BLaER1 treated with 17β-estradiol and CSF1 and Interleukin-3, amounts not matched to agents 10 nM and 100 nM (cell line): Measurements from ENCODE around the gene RUBCN.

ENCODE experiments used
- H3K27ac ChIP-seq, 11 experiments: shearing (Covaris generic); formaldehyde crosslinking; 2 replicates each; pipeline ENCODE4 v1.8.1; 2022
- H3K27me3 ChIP-seq, 11 experiments: shearing (Covaris generic); formaldehyde crosslinking; 2 replicates each; pipeline ENCODE4 v1.8.1; 2022
- H3K36me3 ChIP-seq, 11 experiments: shearing (Covaris generic); formaldehyde crosslinking; 2 replicates each; pipeline ENCODE4 v1.8.1; 2022
- H3K4me1 ChIP-seq, 10 experiments: shearing (Covaris generic); formaldehyde crosslinking; 2 replicates each; pipeline ENCODE4 v1.8.1; 2022
- H3K4me2 ChIP-seq, 11 experiments: shearing (Covaris generic); formaldehyde crosslinking; 2 replicates each; pipeline ENCODE4 v1.8.1; 2022
- H3K4me3 ChIP-seq, 10 experiments: shearing (Covaris generic); formaldehyde crosslinking; 2 replicates each; pipeline ENCODE4 v1.8.1; 2022
- H3K9ac ChIP-seq, 11 experiments: shearing (Covaris generic); formaldehyde crosslinking; 2 replicates each; pipeline ENCODE4 v1.8.1; 2022
- H3K9me3 ChIP-seq, 11 experiments: shearing (Covaris generic); formaldehyde crosslinking; replicated peaks in 1 of 11; 2 replicates each; pipeline ENCODE4 v1.8.1; 2022
- H4K20me1 ChIP-seq, 11 experiments: shearing (Covaris generic); formaldehyde crosslinking; 2 replicates each; pipeline ENCODE4 v1.8.1; 2022
- Cebpa-rat ChIP-seq, 11 experiments: shearing (Covaris generic); IDR thresholded peaks; 2 replicates each; pipeline ENCODE4 v1.8.1; 2022

Gene RUBCN

DNA sequence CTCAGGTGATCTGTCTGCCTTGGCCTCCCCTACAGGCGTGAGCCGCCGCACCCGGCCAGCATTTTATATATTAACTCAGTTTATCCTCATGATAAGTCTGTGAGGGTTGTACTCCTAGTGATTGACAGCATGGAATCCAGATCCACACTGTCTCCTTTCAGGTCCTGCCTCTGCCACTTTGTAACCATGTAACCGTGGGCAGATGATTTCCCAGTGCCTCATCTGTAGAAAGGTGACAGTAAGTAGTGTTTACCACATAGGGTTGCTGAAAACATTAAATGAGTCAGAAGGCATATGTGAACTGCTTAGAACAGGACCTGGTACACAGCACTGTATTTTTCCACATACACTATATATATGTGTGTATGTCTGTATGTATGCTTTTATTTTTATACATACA, 15.4 kb upstream of the RUBCN start:
- peak overlapping the region; percentile 85 to 99 (median 97); a peak in 21 of 22 replicates for H3K27ac ChIP-seq
- H3K4me3 ChIP-seq = peak overlapping the region; percentile 70 to 99 (median 96)
- H3K36me3 ChIP-seq = peaks cover 12 to 27% (median 16%) of the 10 kb centered on the region in 11 experiments; a peak in 21 of 22 replicates
- no peaks in the 10 kb centered on the region for H3K27me3 ChIP-seq
- peaks cover 39 to 58% (median 49%) of the 10 kb centered on the region in 10 experiments for H3K4me1 ChIP-seq
- peaks cover 30 to 68% (median 58%) of the 10 kb centered on the region in 11 experiments; a peak in 20 of 22 replicates for H4K20me1 ChIP-seq
- peak overlapping the region; percentile 74 to 95 (median 92) for H3K4me2 ChIP-seq
- peak overlapping the region; percentile 91 to 99 (median 97) for H3K9ac ChIP-seq
- H3K9me3 ChIP-seq = peaks cover 0 to 4% (median 0%) of the 10 kb centered on the region in 11 experiments; a peak in 1 of 22 replicates
- TF ChIP-seq Cebpa-rat (IDR thresholded peaks at IDR 0.05) = no peak

DNA sequence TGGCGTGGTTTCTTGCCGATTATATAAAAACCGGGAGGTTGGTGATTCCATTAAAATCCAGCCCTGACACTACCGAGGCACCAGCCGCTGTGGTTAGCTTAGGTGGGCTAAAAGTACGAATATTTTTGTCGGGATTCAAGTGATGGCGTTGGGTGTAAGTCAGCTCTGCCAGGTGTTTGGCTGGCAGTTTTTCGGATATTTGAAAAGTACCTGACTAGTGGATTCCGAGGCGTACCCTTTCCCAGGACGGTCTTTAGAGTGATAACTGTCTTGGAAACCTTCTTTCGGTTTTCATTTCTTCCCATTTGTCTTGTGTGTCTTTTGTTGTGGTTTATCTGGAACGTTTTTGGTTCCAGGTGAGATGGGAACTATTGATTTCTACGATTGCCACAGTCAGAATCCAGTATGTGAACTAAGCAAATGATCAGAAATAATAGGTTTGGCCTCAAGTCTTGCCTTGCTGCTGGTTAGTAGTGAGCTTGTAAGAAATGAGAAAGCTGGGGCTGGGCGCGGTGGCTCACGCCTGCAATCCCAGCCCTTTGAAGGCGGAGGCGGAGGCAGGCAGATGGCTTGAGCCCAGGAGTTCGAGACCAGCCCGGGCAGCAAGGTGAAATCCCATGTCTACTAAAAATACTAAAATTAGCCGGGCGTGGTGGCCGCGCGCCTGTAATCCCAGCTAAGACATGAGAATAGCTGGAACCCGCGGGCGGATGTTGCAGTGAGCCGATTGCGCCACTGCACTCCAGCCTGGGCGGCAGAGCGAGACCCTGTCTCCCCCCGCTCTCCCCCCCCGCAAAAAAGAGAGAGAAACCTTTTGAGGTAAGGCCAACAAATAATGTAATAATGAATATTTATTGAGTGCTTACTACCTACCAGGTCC, 14.4 kb upstream of the RUBCN start:
- no peaks in the 10 kb centered on the region for H3K9me3 ChIP-seq
- peak overlapping the region; percentile 74 to 95 (median 92) for H3K4me2 ChIP-seq
- peaks cover 2 to 17% (median 6%) of the 10 kb centered on the region in 11 experiments; a peak in 21 of 22 replicates for H3K36me3 ChIP-seq
- peaks cover 29 to 58% (median 52%) of the 10 kb centered on the region in 11 experiments; a peak in 20 of 22 replicates for H4K20me1 ChIP-seq
- peak overlapping the region; percentile 70 to 99 (median 96) for H3K4me3 ChIP-seq
- peak overlapping the region; percentile 85 to 99 (median 97) for H3K27ac ChIP-seq
- peak overlapping the region; percentile 91 to 99 (median 97) for H3K9ac ChIP-seq
- H3K4me1 ChIP-seq = peaks cover 39 to 68% (median 56%) of the 10 kb centered on the region in 10 experiments
- H3K27me3 ChIP-seq = no peaks in the 10 kb centered on the region
- peak; percentile 8 to 99 (median 95); a peak in 18 of 22 replicates for TF ChIP-seq Cebpa-rat (IDR thresholded peaks at IDR 0.05)

DNA sequence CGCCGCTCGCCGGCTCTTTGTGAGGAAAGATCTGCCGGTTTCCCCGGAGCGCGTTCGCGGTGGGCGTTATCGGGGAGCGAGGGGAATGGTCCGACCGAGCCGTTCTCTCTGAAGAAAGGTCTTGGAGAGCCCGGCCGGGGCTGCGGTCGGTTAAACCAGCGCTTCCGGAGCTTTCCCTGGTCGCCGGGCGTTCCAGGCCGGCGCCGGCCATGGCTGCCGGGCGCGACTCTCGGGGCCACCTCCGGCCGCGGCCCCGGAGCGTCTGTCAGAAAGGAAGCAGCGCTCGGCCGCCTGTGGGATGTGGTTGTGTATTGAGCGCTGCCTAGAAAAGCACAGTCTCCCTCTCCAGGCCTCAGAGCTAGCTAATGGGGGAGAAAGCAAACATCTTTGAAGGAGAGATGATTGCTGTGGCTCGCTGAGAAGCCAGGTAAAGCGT, 13.7 kb upstream of the RUBCN start:
- Histone ChIP-seq H3K9ac (peak overlapping the region; percentile 91 to 99 (median 97)), H3K27ac (peak overlapping the region; percentile 85 to 99 (median 97)), H4K20me1 (peaks cover 27 to 52% (median 46%) of the 10 kb centered on the region in 11 experiments; a peak in 20 of 22 replicates), H3K9me3 (no peaks in the 10 kb centered on the region), H3K27me3 (no peaks in the 10 kb centered on the region), H3K4me1 (peaks cover 39 to 71% (median 58%) of the 10 kb centered on the region in 10 experiments), H3K4me2 (peak overlapping the region; percentile 74 to 95 (median 92)), H3K4me3 (peak overlapping the region; percentile 70 to 99 (median 96)), H3K36me3 (peaks cover 0 to 10% (median 0%) of the 10 kb centered on the region in 11 experiments; a peak in 7 of 22 replicates)
- no peak for TF ChIP-seq Cebpa-rat (IDR thresholded peaks at IDR 0.05)

DNA sequence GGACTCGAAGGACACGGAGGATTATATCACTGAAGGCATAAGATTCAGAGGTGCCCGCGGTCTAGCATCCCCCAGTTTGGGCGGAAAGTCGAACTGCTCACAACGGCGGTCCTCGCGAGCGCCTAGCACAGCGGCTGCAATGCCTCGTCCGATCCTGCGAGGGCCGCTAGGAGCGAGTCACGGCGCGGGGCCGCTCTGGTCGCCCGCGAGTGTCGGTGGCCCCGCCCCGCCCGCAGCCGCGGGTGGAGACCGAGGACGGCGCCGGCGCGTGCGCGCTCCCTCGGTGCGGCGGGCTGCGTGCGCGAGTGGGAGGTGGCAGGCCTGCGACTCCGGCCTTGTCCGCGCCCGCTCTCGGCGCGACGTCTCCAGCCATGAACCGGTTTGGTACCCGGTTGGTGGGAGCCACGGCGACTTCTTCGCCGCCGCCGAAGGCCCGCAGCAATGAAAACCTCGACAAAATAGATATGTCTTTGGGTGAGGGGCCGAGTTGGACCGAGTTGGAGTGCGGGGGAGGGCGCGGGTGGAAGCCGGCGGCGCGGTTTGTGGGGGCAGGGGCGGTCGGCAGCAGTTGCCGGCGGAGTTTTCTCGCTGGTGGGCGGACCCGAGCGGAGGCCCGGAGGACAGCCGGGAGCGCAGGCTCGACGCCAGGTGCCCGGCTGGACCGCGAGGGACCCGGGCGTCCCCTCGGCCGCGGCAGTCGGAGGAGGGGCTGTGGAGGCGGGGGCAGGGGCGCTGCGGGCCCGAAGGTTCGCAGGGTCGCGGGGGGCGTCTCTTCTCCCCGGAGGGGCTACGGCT, 13.1 kb upstream of the RUBCN start, which contains the start of gene FYTTD1:
Gene FYTTD1, plus strand, starts transcription at position 283 of the 795 bp plus-strand sequence. Its CDS starts 89 bp downstream, at position 372.
- no peaks in the 10 kb centered on the region for H3K27me3 ChIP-seq
- H3K9me3 ChIP-seq = no peaks in the 10 kb centered on the region
- H3K4me1 ChIP-seq = peaks cover 39 to 69% (median 55%) of the 10 kb centered on the region in 10 experiments
- peaks cover 0 to 6% (median 0%) of the 10 kb centered on the region in 11 experiments; a peak in 3 of 22 replicates for H3K36me3 ChIP-seq
- peak within 1 kb of the TSS; percentile 74 to 95 (median 92) for H3K4me2 ChIP-seq
- H3K27ac ChIP-seq = peak within 1 kb of the TSS; percentile 85 to 99 (median 97)
- TF ChIP-seq Cebpa-rat (IDR thresholded peaks at IDR 0.05) = no peak
- peak within 1 kb of the TSS; percentile 91 to 99 (median 97) for H3K9ac ChIP-seq
- H3K4me3 ChIP-seq = peak within 1 kb of the TSS; percentile 70 to 99 (median 96)
- H4K20me1 ChIP-seq = peaks cover 22 to 46% (median 42%) of the 10 kb centered on the region in 11 experiments; a peak in 19 of 22 replicates

DNA sequence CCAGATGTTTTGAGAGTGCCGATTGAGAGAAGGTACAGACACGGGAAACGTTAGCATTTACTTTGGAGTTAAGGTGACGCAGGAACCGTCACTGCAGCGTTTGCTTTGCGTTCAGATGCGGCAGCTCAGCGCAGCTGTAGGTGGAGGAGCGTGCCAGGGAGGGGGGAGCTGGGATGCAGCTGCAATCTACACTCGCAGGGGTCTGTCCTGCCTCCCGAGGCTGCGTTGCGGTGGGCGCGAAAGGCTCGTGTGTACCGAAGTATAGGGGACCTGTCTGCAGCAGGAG, 12.6 kb upstream of the RUBCN start:
- peaks cover 0 to 4% (median 0%) of the 10 kb centered on the region in 11 experiments; a peak in 1 of 22 replicates for H3K9me3 ChIP-seq
- peak overlapping the region in 9 of 11 experiments; percentile 93 to 99 (median 97); a peak in 18 of 22 replicates for H3K27ac ChIP-seq
- H3K36me3 ChIP-seq = peaks cover 0 to 6% (median 0%) of the 10 kb centered on the region in 11 experiments; a peak in 2 of 22 replicates
- peak overlapping the region; percentile 70 to 99 (median 96) for H3K4me3 ChIP-seq
- H3K9ac ChIP-seq = peak overlapping the region; percentile 91 to 99 (median 97); a peak in 21 of 22 replicates
- H4K20me1 ChIP-seq = peaks cover 18 to 41% (median 37%) of the 10 kb centered on the region in 11 experiments; a peak in 18 of 22 replicates
- H3K27me3 ChIP-seq = no peaks in the 10 kb centered on the region
- TF ChIP-seq Cebpa-rat (IDR thresholded peaks at IDR 0.05) = no peak
- peaks cover 35 to 64% (median 50%) of the 10 kb centered on the region in 10 experiments for H3K4me1 ChIP-seq
- peak overlapping the region; percentile 74 to 95 (median 92) for H3K4me2 ChIP-seq

DNA sequence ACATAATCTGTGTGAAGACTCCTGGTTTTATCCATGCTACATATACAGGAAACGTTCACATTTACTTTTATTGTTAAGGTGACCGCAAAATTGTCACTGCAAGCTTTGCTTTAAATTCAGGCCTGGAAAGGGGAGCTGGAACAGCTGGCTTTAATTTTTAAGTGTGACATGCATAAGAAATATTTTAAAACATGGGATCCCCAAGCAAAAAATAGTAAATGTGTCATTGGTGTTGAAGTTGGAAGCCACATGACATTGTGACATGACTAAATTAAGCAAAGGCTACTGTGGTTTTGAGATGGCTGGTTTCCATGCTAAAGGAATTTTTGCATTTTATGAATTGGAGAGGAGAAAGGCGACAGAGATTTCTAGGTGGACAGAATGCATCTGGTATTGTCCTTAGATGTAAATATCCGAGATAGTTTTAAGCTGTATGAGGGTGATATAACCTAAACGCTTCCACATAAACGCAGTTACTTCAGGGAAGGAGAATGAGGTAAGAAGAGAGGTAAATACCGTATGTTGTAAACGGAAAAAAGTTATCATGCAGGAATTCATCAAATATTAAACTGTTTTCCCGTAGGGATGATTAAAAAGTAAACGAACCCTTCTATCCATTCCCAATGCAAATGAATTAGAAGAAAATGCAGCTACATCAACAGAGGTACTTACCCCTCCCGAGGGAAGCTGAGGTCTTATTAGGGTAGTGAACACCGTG, 12.1 kb upstream of the RUBCN start:
- H3K27me3 ChIP-seq = no peaks in the 10 kb centered on the region
- peak overlapping the region; percentile 91 to 99 (median 97); a peak in 21 of 22 replicates for H3K9ac ChIP-seq
- H3K9me3 ChIP-seq = peaks cover 0 to 4% (median 0%) of the 10 kb centered on the region in 11 experiments; a peak in 1 of 22 replicates
- peaks cover 16 to 36% (median 32%) of the 10 kb centered on the region in 11 experiments; a peak in 17 of 22 replicates for H4K20me1 ChIP-seq
- peak overlapping the region; percentile 70 to 99 (median 96) for H3K4me3 ChIP-seq
- TF ChIP-seq Cebpa-rat (IDR thresholded peaks at IDR 0.05) = no peak
- H3K27ac ChIP-seq = peak overlapping the region in 9 of 11 experiments; percentile 93 to 99 (median 97); a peak in 18 of 22 replicates
- H3K4me2 ChIP-seq = peak overlapping the region; percentile 74 to 95 (median 92)
- H3K36me3 ChIP-seq = peaks cover 0 to 6% (median 0%) of the 10 kb centered on the region in 11 experiments; a peak in 2 of 22 replicates
- peaks cover 35 to 59% (median 47%) of the 10 kb centered on the region in 10 experiments for H3K4me1 ChIP-seq

DNA sequence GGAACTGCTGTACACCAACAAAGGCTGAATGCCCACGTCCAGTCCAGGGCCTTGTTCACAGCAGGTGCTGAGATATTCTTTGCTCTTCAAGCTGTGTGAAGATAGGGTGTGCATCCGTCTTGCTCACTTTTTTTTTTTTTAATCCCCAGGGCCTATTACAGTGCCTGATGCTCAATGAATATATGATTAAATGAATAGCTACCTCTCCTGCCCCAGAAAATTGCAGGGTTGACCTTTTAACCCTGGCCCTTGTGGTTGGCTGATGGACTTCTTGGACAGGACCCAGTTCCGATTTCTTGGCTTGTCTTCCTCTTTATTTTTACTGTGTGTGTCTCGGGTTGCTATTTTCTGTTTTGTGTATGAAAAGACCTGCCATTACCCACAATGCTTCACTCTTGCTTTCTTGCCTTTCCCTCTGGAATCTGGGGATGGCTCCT, 10.1 kb upstream of the RUBCN start:
- Histone ChIP-seq H3K36me3 (peaks cover 0 to 2% (median 0%) of the 10 kb centered on the region in 11 experiments; a peak in 1 of 22 replicates), H3K4me3 (no peak overlapping the region), H3K27ac (no peak overlapping the region), H3K9me3 (peaks cover 0 to 4% (median 0%) of the 10 kb centered on the region in 11 experiments; a peak in 1 of 22 replicates), H3K27me3 (no peaks in the 10 kb centered on the region), H3K9ac (no peak overlapping the region), H3K4me1 (peaks cover 18 to 41% (median 29%) of the 10 kb centered on the region in 10 experiments), H3K4me2 (peak overlapping the region in 9 of 11 experiments; percentile 6 to 61 (median 47); a peak in 15 of 22 replicates), H4K20me1 (peaks cover under 1 to 19% (median 12%) of the 10 kb centered on the region in 11 experiments; a peak in 15 of 22 replicates)
- no peak for TF ChIP-seq Cebpa-rat (IDR thresholded peaks at IDR 0.05)
